Vagina (tissue), 2 donors: ENCODE results near the gene C5orf15.

Experiments used
- POLR2A ChIP-seq, 2 donors: fragments of 450-650 bp; IDR thresholded peaks; one replicate each; pipeline ENCODE4 v1.6.1; 2017; ENCODE audit warnings: antibody characterized with exemption in 2 of 2, mild to moderate bottlenecking in 2 of 2, moderate library complexity in 2 of 2
- POLR2AphosphoS5 ChIP-seq, 2 donors: sonication (generic); formaldehyde crosslinking; IDR thresholded peaks; one replicate each; pipeline ENCODE4 v1.9.0; 2017; ENCODE audit warnings: antibody characterized with exemption in 2 of 2, mild to moderate bottlenecking in 2 of 2, low read depth in 1 of 2; ENCODE audit not compliant: insufficient read depth in 1 of 2
- TF ChIP-seq, protein P1 (sequence below), 3 experiments: fragments of 450-650 bp in 2 of 3; fragments of 200-600 bp in 1 of 3; sonication (generic) in 1 of 3; IDR thresholded peaks; one replicate each; pipeline ENCODE4 v1.5.1; 2017 to 2019; ENCODE audit warnings: antibody characterized with exemption in 3 of 3, mild to moderate bottlenecking in 2 of 3, moderate library complexity in 2 of 3

DNA sequence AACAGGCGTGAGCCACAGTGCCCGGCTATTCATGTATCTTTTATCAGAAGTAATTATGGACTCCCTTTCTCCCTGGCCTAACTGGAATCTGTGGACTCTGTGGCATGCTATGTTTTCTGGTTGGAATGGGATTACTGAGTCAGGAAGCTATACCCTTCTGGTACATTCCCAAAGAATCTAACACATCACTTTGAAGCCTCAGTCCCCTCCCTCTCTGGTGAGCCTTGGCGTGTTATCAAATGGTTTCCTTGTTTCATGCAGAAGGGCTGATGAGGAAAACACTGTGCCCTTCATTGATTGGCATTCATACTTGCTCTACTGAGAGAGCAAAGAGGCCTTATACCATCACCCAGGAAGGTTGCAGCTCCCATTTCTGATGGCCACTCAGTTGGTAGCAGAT is 22.9 kb downstream of the C5orf15 start:
- TF ChIP-seq POLR2AphosphoS5 (IDR thresholded peaks at IDR 0.05; ENCODE audit: insufficient read depth in 1 of 2, low read depth in 1 of 2): no peak
- TF ChIP-seq, protein P1, sequence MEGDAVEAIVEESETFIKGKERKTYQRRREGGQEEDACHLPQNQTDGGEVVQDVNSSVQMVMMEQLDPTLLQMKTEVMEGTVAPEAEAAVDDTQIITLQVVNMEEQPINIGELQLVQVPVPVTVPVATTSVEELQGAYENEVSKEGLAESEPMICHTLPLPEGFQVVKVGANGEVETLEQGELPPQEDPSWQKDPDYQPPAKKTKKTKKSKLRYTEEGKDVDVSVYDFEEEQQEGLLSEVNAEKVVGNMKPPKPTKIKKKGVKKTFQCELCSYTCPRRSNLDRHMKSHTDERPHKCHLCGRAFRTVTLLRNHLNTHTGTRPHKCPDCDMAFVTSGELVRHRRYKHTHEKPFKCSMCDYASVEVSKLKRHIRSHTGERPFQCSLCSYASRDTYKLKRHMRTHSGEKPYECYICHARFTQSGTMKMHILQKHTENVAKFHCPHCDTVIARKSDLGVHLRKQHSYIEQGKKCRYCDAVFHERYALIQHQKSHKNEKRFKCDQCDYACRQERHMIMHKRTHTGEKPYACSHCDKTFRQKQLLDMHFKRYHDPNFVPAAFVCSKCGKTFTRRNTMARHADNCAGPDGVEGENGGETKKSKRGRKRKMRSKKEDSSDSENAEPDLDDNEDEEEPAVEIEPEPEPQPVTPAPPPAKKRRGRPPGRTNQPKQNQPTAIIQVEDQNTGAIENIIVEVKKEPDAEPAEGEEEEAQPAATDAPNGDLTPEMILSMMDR (IDR thresholded peaks at IDR 0.05): no peak
- no peak for TF ChIP-seq POLR2A (IDR thresholded peaks at IDR 0.05)
